ENCODE results near the gene COPZ1. TPM values are rescaled to one million over a fixed set of nuclear protein-coding genes. Genes with fewer than 3 reads are reported as not detected.

The COPZ1 gene
- total and polyA plus RNA-seq, 2 donors (not counting 3 experiments of a cell fraction or from before 2014, with no cell fraction given), result 143 to 174 TPM

DNA sequence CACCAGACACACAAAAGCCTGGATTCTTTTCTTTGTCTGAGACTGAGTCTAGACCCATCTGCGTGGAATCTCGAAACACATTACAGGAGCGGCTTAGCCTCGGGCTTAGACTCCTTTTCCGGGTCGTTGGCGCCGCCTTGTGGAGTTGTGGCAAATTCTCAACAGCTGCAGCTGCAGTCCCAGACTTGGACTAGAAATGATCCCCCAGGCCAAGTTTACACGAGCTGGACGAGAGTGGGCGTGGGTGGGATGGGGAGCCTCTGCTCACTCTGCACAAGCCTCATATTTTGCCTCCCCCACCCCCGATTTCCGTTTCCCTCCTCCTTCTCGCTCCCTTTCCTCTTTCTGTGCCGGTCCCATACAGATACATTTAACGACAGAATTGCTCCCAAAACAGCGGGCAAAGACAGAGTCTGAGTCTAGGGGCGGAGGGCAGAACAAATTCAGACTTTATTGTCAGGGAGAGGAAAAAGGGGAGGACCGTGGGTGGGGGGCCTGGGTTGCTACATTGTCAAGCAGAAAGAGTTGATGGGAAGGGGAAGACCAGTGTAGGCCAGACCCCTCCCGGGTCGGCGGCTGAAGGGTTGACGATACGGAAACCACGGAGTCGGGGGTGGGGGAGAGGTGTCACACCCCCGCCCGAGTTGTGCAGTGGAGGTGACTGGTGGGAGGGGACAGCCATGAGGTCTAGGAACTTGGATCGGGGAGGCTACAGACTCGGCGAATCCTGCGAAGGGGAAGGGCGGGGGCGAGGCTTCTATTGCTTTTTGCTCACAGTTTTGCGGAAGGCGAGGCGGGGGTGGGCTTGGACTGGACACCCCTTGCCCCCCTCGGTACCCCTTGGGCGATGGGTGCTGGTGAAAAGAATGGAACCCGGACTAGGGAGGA, 44.0 kb downstream of the COPZ1 start:
- H3K27ac ChIP-seq (ENCODE audit: insufficient read depth, low read depth, low read length), result no peak overlapping the region
- peak overlapping the region; percentile 68 for H2AFZ ChIP-seq (ENCODE audit: low read depth, low read length)

More for the DNA sequence above, 44.0 kb downstream of the COPZ1 start:
- no peaks in the 10 kb centered on the region for H4K20me1 ChIP-seq (replicated peaks; ENCODE audit: control insufficient read depth, extremely low read depth, insufficient read depth, low read length)
- peaks cover 33% of the 10 kb centered on the region for H3K4me1 ChIP-seq (ENCODE audit: control insufficient read depth, extremely low read depth, insufficient read depth, low read length)
- dilution Hi-C loops (cut with MboI; ENCODE audit: extremely low pct_ligation_motif_present, low sequenced_read_pairs) (no loop called here), intact Hi-C loops (cut with micrococcal nuclease) (loop anchor here (1.0 to 10.0 kb wide), 4 partner anchors 74 to 364 kb away; partner anchors contain the start of genes HOXC8 and HOXC9)
- H3K4me2 ChIP-seq (ENCODE audit: insufficient read depth, low read length), result peak overlapping the region; percentile 68
- H3K27me3 ChIP-seq (ENCODE audit: control insufficient read depth in 2 of 2, insufficient read depth in 2 of 2, low read length in 2 of 2), result no peaks in the 10 kb centered on the region
- DNase-seq (ENCODE audit: low read depth, low spot score) (peak; percentile 85), FAIRE-seq (peak; percentile 96)
- peak overlapping the region; percentile 6 to 39 (median 23) for H3K4me3 ChIP-seq (replicated peaks in 1 of 3; ENCODE audit: insufficient read depth in 1 of 3, low read depth in 1 of 3, low read length in 3 of 3)
- H3K9ac ChIP-seq (replicated peaks; ENCODE audit: extremely low read depth, insufficient read depth, low read length), result no peak overlapping the region
- H3K36me3 ChIP-seq (ENCODE audit: control insufficient read depth in 2 of 2, extremely low read depth in 1 of 2, insufficient read depth in 2 of 2, low read length in 2 of 2), result no peaks in the 10 kb centered on the region
- TF ChIP-seq POLR2AphosphoS5 (IDR thresholded peaks at IDR 0.05; ENCODE audit: insufficient read depth, low read depth, low read length) (no peak), GATA2 (IDR thresholded peaks at IDR 0.05; ENCODE audit: insufficient read depth, insufficient read length, low read depth, low read length) (no peak), JUN (IDR thresholded peaks at IDR 0.05; ENCODE audit: borderline replicate concordance, insufficient read depth, insufficient read length, low read depth) (no peak), EZH2 (IDR thresholded peaks at IDR 0.05; ENCODE audit: borderline replicate concordance, low read depth, low read length, severe bottlenecking) (no peak), POLR2A (IDR thresholded peaks at IDR 0.05; ENCODE audit: low read depth, low read length) (no peak), FOS (IDR thresholded peaks at IDR 0.05; ENCODE audit: borderline replicate concordance, insufficient read depth, low read length) (no peak)
- TF ChIP-seq, protein P1, sequence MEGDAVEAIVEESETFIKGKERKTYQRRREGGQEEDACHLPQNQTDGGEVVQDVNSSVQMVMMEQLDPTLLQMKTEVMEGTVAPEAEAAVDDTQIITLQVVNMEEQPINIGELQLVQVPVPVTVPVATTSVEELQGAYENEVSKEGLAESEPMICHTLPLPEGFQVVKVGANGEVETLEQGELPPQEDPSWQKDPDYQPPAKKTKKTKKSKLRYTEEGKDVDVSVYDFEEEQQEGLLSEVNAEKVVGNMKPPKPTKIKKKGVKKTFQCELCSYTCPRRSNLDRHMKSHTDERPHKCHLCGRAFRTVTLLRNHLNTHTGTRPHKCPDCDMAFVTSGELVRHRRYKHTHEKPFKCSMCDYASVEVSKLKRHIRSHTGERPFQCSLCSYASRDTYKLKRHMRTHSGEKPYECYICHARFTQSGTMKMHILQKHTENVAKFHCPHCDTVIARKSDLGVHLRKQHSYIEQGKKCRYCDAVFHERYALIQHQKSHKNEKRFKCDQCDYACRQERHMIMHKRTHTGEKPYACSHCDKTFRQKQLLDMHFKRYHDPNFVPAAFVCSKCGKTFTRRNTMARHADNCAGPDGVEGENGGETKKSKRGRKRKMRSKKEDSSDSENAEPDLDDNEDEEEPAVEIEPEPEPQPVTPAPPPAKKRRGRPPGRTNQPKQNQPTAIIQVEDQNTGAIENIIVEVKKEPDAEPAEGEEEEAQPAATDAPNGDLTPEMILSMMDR (IDR thresholded peaks at IDR 0.05; ENCODE audit: extremely low read depth in 1 of 2, insufficient read depth in 1 of 2, low read depth in 1 of 2, low read length in 2 of 2), result peak; percentile 91 to 92
- TSS peak; percentile 45 for BruUV-seq (replicated peaks)
- POLR2A ChIA-PET, result interaction anchor here (1.0 to 1.1 kb wide), 2 partner anchors 82 to 89 kb away, joined by 4 read pairs; partner anchors contain the start of genes CBX5 and HNRNPA1
- CTCF ChIA-PET, result interaction anchor here (0.6 to 1.8 kb wide), 25 partner anchors 10 to 168 kb away, joined by 3 to 34 read pairs (median 5); partner anchors contain the start of gene COPZ1
- H3K9me3 ChIP-seq (replicated peaks; ENCODE audit: control insufficient read depth, insufficient read depth, low read length), result no peaks in the 10 kb centered on the region
- no peaks in the 10 kb centered on the region for H3K9me1 ChIP-seq (replicated peaks; ENCODE audit: control insufficient read depth, extremely low read depth, insufficient read depth, low read length)
- no peaks in the 10 kb centered on the region for H3K79me2 ChIP-seq (ENCODE audit: control insufficient read depth, insufficient read depth, low read length)

Measured in endothelial cell of umbilical vein (primary cell).